Ishikawa (cell line): ENCODE measurements around the gene PFKP.

Experiments used
- CEBPB ChIP-seq: IDR thresholded peaks from 2 replicates; pipeline ENCODE4 v1.6.1; 2012
- CREB1 ChIP-seq: IDR thresholded peaks from 2 replicates; pipeline ENCODE4 v1.6.1; 2012; ENCODE audit warnings: low read depth
- EGR1 ChIP-seq: IDR thresholded peaks from 2 replicates; pipeline ENCODE4 v1.6.1; 2012
- EP300 ChIP-seq: IDR thresholded peaks from 2 replicates; pipeline ENCODE4 v1.6.1; 2012; ENCODE audit warnings: borderline replicate concordance
- FOXM1 ChIP-seq: IDR thresholded peaks from 2 replicates; pipeline ENCODE4 v1.6.1; 2012; ENCODE audit warnings: low read depth, borderline replicate concordance
- MAX ChIP-seq: IDR thresholded peaks from 2 replicates; pipeline ENCODE4 v1.6.1; 2012
- NFIC ChIP-seq: IDR thresholded peaks from 2 replicates; pipeline ENCODE4 v1.6.1; 2012
- RAD21 ChIP-seq: IDR thresholded peaks from 2 replicates; pipeline ENCODE4 v1.6.1; 2012; ENCODE audit warnings: low read depth
- TAF1 ChIP-seq: IDR thresholded peaks from 2 replicates; pipeline ENCODE4 v1.6.1; 2012; ENCODE audit warnings: low read depth, mild to moderate bottlenecking
- TCF12 ChIP-seq: IDR thresholded peaks from 2 replicates; pipeline ENCODE4 v1.6.1; 2012; ENCODE audit warnings: low read depth
- TEAD4 ChIP-seq: IDR thresholded peaks from 2 replicates; pipeline ENCODE4 v1.6.1; 2012
- USF1 ChIP-seq: IDR thresholded peaks from 2 replicates; pipeline ENCODE4 v1.6.1; 2012
- YY1 ChIP-seq: IDR thresholded peaks from 2 replicates; pipeline ENCODE4 v1.6.1; 2012; ENCODE audit warnings: low read depth
- ZBTB7A ChIP-seq: IDR thresholded peaks from 2 replicates; pipeline ENCODE4 v1.6.1; 2012; ENCODE audit warnings: low read depth
- TF ChIP-seq, protein P1 (sequence below): IDR thresholded peaks from 2 replicates; pipeline ENCODE4 v1.6.1; 2012; ENCODE audit warnings: low read depth, mild to moderate bottlenecking

Gene PFKP

DNA sequence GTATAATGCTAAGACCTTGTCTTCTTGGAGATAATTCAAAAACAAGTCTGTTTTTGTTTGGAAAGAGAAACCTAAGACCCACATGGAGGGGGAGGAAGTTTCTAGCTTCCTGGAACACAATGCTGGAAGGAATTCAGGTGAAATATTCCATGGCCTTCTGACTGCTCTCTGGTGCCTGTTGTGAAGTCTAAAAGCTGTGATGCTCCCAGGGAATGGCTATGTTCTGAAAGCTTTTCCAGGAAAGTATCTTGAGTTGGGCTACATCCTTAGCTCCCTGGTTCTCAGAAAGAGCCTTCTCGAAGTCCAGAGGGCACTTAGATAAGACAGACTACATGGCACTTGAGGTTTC is 12.5 kb upstream of the PFKP start:
- no peak for TF ChIP-seq MAX
- no peak for TF ChIP-seq TCF12
- no peak for TF ChIP-seq EP300
- no peak for TF ChIP-seq YY1
- TF ChIP-seq EGR1, result no peak
- no peak for TF ChIP-seq CREB1

DNA sequence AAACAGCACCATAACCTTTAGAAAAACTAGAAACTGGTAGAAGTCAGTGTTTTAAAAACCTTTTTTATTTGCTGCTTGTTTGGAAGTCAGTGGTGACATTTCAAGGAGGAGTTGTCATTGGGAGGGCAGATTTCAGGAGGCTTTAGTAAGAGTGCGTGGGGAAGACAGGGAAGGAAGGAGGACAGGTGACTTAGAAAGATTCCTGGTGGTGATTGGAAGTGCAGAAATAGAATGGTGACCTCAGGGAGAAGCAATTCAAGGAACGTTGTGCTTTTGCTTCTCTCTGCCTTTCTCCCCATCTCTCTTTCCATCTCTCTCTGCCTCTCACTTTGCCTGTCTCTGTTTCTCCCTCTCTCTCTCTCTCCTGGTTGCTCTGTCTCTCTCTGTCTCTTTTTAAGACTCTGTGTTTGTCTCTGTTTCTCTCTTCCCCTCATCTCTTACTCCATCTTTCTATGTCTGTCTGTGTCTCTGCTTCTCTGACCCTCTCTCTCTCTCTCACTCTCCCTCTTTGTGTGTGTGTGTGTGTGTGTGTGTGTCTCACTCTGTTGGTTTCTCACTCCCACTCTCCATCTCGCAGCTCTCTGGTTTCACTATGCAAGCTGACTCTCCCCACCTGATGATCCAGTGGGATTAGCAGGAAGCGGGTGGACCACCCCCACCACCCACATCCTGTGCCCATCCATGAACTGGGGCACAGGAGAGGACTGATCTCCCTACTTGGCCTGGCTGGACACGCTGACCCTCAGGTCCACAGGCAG is 10.9 kb upstream of the PFKP start:
- TF ChIP-seq RAD21 (no peak), NFIC (no peak), EGR1 (no peak), CEBPB (no peak), YY1 (no peak), USF1 (no peak), TAF1 (no peak), CREB1 (no peak)
- TF ChIP-seq, protein P1, sequence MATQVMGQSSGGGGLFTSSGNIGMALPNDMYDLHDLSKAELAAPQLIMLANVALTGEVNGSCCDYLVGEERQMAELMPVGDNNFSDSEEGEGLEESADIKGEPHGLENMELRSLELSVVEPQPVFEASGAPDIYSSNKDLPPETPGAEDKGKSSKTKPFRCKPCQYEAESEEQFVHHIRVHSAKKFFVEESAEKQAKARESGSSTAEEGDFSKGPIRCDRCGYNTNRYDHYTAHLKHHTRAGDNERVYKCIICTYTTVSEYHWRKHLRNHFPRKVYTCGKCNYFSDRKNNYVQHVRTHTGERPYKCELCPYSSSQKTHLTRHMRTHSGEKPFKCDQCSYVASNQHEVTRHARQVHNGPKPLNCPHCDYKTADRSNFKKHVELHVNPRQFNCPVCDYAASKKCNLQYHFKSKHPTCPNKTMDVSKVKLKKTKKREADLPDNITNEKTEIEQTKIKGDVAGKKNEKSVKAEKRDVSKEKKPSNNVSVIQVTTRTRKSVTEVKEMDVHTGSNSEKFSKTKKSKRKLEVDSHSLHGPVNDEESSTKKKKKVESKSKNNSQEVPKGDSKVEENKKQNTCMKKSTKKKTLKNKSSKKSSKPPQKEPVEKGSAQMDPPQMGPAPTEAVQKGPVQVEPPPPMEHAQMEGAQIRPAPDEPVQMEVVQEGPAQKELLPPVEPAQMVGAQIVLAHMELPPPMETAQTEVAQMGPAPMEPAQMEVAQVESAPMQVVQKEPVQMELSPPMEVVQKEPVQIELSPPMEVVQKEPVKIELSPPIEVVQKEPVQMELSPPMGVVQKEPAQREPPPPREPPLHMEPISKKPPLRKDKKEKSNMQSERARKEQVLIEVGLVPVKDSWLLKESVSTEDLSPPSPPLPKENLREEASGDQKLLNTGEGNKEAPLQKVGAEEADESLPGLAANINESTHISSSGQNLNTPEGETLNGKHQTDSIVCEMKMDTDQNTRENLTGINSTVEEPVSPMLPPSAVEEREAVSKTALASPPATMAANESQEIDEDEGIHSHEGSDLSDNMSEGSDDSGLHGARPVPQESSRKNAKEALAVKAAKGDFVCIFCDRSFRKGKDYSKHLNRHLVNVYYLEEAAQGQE, result no peak

GRCh38 chr10:3057946-3058345 is 9.4 kb upstream of the PFKP start:
- TF ChIP-seq MAX (no peak), NFIC (no peak), RAD21 (no peak), TAF1 (no peak), USF1 (no peak)

- no peak for TF ChIP-seq RAD21
- TF ChIP-seq YY1, result no peak
- TF ChIP-seq EGR1, result no peak
- TF ChIP-seq TAF1, result no peak
- no peak for TF ChIP-seq CREB1
- TF ChIP-seq NFIC, result no peak
- TF ChIP-seq TEAD4, result no peak
- no peak for TF ChIP-seq TCF12
- TF ChIP-seq USF1, result no peak
- no peak for TF ChIP-seq CEBPB
- no peak for TF ChIP-seq ZBTB7A
- no peak for TF ChIP-seq FOXM1
- no peak for TF ChIP-seq MAX
- no peak for TF ChIP-seq EP300
- TF ChIP-seq, protein P1, result no peak
Observed at GRCh38 chr10:3059974-3060373, 7.4 kb upstream of the PFKP start.

DNA sequence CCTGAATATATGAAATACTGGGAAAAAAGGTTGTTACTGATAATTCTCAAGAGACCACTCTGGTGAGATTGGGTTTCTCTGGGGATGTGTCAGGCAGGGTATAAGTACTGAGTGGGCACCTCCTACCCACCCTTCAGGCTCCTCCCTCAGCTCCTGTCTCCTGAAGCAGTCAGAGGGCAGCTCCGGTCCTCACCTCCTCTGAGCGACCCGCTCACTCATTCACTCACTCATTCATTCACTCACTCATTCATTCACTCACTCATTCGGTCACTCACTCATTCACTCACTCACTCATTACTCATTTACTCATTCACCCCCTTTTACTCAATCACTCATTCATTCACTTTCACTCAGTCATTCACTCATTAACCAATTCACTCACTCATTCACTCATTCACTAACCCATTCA is 6.9 kb upstream of the PFKP start:
- no peak for TF ChIP-seq CREB1
- TF ChIP-seq CEBPB, result no peak
- no peak for TF ChIP-seq YY1
- TF ChIP-seq, protein P1, result no peak
- no peak for TF ChIP-seq RAD21
- no peak for TF ChIP-seq TAF1
- no peak for TF ChIP-seq USF1
- TF ChIP-seq MAX, result no peak
- TF ChIP-seq TEAD4, result no peak
- TF ChIP-seq EGR1, result no peak
- TF ChIP-seq TCF12, result no peak
- TF ChIP-seq NFIC, result no peak
- TF ChIP-seq ZBTB7A, result no peak
- no peak for TF ChIP-seq EP300
- TF ChIP-seq FOXM1, result no peak
